Activated CD4-positive, alpha-beta T cell treated with anti-CD3 and anti-CD28 coated beads for 4 hours (primary cell): ENCODE measurements around the gene WWOX.

ENCODE experiments used
- DNase-seq, 2 donors: peaks; one replicate each; pipeline ENCODE4 v3.0.0-alpha.2; 2020

Gene WWOX

DNA sequence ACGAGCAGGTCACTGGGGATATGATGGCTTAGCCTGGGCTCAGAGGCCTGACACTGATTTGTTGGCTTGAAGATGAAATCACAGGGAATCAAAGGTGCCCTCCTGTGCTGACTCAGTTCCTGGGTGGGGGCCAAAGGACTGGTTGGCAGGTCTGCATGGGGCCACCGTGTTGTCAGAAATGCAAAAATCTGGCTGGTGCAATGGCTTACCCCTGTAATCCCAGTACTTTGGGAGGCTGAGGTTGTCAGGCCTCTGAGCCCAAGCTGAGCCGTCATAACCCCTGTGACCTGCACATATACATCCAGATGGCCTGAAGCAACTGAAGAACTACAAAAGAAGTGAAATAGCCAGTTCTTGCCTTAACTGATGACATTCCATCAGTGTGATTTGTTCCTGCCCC, 314.2 kb downstream of the WWOX start:
- DNase-seq: no peak

DNA sequence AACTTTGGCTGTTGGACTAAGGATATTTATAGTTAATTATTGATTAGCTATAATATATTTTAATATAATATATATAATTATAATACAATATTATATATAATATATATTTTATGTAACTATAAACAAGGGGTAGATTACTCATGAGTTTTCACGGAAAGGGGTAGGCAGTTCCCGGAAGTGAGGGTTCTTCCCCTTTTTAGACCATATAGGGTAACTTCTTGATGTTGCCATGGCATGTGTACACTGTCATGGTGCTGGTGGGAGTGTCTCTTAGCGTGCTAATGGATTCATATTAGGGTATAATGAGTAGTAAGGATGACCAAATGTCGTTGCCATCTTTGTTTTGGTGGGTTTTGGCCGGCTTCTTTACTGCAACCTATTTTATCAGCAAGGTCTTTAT, 315.6 kb downstream of the WWOX start:
- no peak for DNase-seq

DNA sequence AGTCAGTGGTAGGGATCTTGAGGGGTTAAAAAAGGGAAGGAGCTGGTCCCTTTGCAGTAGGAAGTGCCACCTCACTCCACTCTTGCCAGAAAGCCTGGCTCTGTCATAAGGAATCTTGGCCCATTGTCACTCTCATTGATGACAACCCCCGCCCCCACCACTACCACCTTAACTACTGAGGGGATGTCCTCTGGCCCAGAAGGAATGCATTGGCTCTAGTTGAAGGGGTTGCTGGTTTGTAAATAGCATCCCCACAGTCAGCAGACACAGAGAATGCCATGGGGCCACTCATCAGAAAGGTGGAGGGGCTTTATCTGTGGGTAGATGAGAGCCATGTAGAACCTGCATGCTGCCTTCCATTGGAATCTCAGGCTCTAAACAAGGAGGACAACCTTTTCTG, 316.2 kb downstream of the WWOX start:
- DNase-seq: no peak

DNA sequence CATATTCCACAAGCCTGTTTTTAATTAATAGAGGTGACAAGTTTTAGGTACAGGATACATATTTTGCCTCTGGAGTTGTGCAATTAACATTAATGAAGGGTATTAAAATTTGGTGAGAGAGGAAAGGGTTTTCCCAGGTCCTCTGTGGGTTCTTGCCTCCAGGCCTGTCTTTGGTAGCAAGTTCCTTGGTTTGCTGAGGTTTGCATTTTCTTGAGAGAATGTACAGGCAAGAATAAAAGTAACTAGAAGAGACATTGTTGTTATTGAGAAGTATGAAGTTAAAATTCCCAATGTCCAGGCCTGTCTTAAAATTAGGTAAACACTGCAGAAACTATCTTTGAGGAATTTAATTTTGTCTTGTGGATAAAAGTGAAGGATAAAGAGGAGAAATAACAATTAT, 316.9 kb downstream of the WWOX start:
- no peak for DNase-seq

DNA sequence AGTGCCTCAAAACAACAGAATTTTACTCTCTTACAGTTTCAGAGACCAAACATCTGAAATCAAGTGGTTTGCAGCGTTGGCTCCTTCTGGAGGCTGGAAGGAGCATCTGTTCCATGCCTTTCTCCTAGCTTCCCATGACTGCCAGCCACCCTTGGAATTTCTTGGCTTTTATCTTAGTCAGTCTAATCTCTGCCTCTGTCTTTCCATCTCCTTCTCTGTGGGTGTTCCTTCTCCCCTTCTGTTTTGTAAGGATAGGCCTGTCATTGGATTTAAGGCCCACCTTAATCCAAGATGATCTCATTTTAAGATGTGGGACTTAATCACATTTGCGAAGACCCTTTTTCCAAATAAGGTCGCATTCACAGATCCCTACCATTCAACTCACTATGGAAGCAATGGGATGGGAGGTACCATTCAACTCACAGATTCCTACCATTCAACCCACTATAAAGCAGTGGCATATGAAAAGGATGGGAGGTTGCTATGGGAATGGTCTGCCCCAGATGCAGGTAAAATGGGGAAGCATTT, 321.8 kb downstream of the WWOX start:
- no peak for DNase-seq

DNA sequence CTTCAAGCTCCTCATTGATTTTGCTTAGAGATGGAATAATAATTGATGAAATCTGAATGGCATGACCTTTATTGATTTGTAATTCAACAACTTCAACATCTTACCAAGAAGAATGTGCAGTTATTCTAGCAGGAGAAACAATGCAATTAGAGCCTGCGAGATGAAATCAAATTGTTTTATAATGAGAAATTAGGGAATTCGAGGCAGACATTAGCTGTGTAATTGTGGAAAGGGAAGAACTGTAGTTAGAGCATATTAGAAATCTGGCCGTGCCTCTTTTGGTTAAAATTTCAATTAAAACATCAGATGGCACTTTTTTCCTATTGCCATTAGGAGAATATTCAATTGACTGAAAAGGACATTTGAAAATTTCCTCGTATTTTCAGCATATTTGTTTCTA, 325.8 kb downstream of the WWOX start:
- DNase-seq: no peak

DNA sequence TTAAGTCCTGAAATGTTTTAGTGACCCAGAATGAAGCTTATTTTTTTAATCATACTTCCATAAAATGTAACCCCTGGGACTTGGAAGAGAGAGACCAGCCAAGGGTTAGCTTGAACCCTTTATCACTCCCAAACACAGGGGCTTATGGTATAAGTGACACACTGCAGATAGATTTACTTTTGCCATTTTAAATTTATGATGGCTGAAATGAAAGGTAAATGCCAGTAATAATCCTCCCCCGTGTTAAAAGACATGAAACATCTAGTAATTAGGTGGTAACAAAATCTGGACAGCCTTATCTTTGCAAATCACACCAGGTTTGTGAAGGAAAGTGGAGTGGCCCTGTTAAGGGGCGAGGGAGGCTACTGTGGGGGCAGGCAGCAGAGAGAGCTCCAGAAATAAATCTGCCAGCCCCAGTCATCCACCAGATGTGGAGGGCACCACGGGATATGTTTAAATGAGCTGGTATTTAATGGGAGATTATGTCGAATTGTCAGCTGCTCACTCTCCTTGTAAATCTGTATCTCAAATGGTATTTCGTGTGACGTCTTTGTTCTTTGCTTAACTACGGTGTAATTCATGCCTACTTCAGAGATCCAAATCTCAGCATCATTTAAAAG, 326.5 kb downstream of the WWOX start:
- no peak for DNase-seq

DNA sequence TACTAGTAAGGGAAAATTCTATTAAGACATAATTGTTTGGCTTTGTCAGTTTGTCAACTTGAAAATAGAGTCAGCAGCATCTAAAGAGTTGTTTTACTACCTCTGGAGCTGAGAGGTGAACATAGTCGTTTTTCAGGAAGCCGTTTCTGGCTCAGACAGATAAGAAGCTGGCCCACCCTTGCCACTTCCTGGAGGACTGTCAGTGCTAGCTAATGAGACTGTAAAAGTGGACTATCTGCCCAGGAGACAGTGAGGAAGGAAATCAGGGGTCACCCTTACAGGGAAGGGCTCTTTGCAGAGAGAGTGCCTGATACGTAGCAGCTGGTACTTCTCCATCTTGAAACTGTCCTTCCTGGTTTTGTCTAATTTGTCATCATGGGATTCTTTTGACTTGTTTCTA, 328.7 kb downstream of the WWOX start:
- no peak for DNase-seq

DNA sequence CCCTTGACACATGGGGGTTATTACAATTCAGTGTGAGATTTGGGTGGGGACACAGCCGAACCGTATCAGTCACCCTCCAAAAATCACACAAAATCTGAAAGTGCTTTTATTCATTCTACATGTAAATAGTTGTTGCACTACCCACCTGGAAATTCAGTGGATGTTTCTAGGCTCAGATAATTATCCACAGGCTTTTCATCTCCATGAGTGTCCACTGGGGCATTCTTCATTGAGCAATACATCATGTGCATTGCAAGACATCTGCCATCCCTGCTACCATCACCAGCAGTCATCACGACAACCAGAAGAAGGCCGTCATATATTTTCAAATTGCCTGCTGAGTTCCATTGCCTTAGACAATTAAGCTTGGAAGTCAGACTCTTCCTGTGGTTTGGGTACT, 330.8 kb downstream of the WWOX start:
- DNase-seq: no peak

DNA sequence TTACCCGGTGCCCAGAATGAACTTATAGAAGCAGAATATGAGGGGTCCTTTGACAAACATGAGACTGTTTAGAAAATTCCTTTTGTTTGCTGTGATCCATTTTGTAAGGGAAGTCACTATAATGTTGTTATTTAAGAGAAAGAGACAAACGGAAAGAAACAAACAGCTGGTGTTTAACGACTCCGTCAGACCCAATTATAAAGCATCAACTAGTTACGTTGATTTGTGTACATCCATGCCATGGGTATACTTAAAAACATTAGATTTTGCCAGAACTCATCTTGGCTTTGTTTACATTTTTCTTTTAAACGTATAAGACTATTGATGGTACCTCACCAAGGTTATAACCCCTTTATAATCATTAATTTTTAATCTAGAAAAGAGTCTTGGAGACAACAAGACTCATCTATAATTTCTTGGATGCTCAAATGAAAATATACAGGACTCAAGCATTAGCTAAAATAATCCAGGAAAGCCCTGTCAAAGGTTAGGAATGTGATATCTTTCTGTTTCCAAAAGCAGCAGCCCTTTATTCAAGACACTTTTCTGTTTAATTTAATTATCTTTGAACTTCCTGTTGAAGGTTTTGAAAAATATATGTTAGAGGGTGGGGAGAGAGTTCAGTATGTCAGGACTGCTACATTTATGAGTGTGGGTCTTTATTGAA, 331.7 kb downstream of the WWOX start:
- DNase-seq: no peak

DNA sequence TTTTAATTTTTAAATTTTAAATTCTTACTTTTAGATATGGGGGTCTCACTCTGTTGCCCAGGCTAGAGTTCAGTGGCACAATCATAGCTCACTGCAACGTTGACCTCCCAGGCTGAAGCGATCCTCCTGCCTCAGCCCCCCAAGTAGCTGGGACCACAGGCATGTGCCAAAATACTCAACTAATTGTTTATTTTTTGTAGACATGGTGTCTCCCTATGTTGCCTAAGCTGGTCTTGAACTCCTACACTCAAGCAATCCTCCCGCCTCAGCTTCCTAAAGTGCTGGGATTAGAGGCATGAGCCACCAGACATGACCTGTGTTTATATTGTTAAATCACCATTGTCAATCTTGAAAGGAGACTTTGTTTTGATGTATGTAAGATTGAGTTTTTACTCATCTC, 332.2 kb downstream of the WWOX start:
- DNase-seq: no peak

DNA sequence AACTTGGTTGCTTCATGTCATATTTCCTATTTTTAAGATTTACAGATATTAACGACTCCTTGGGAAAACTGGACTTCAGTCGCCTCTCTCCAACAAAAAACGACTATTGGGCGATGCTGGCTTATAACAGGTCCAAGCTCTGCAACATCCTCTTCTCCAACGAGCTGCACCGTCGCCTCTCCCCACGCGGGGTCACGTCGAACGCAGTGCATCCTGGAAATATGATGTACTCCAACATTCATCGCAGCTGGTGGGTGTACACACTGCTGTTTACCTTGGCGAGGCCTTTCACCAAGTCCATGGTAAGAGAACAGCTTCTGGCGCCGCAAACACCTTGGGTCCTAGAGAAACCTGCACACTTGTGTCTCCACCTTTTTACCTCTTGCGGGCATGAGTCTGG, 333.0 kb downstream of the WWOX start:
- DNase-seq: no peak

DNA sequence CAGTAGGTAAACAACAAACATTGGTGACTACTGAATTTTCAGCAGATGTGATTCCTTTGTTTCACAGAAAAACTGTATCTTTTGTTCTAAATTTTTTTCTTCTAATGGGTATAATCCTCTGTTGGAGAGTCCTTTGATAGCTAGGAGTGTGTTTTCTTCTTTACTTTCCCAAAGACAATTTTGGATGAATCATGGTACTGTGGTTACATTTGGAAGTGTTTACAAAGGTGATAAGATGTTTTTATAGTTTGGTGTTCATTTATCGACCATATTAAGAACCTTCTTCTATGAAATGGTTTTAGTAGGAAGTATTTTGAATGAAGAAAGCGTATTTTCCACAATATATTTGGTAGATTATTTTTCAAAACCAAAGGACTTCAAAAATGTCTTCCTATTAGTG, 333.7 kb downstream of the WWOX start:
- DNase-seq: no peak

DNA sequence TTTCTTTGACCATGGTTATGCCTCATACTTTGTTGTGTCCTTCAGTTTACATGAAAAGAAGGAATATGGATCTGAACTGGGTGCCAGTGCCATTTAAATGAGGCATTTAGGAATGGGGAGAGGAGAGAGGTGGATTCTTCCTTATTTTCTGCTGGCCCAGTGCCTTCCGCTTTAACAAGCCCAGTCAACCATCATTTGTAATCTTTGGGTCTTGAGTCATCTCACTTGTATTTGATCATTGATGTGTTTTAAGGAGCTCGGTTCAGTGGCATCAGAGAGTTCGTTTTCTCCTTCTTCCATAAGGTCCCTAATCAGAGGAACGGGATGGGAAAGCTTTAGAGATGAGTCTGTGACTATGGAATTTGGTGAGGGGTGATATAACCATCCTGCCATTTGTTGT, 334.9 kb downstream of the WWOX start:
- DNase-seq: no peak

DNA sequence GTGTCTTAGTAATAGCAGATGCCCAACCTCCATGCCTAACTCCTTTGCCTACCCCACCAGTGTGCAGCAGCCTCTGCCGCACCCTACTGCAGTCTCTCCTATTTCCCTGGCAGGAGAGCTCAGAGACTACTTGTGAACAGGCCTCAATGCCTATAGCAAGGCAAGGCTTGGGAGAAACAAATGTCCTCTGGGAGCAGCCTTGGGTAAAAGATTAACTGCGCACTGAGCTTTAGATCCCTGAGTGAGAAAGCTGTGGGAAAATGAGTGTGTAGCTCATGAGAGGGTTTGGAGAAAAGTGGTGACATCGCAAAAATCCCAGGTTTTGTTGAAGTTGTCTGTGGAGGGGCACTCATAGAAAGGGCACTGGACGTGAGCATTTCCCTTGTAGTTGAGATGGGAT, 335.8 kb downstream of the WWOX start:
- DNase-seq: no peak

DNA sequence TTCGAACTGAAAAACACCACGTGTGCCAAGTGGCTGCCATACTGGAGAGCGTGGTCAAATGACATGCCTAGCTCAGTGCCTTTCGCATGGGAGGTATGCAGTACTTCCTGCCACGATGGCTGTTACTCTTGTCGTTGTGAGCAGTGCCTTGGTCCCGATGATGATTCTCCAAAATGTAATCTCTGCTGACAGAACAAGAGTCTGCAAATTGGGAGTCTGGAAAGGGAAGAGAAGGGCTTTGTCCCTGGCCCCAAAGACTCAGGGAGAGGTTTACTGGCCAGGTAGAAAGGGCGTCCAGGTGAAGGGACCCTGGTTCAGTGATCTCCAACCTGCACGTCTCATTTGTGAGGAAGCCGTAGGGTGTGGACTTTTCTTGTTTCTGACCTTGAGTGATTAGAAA, 336.6 kb downstream of the WWOX start:
- no peak for DNase-seq

DNA sequence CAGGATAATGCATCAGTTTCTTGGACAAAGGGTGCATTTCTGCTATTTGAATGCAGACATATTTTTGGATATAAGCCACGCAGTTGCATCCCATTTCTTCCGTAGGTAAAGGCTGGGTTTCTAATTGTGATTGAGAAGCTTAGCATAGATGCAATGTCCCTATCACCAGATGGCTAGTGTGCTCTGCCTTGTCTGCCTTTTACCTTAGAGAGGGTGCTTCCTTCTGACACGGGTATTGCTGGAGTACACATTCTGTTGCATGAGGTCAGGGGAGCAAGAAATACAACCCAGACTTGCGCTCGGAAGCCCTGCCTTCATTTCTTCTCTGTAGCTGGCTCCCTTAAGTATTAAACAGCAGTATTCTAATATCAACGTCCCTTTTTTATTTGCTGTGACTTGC, 337.4 kb downstream of the WWOX start:
- no peak for DNase-seq

DNA sequence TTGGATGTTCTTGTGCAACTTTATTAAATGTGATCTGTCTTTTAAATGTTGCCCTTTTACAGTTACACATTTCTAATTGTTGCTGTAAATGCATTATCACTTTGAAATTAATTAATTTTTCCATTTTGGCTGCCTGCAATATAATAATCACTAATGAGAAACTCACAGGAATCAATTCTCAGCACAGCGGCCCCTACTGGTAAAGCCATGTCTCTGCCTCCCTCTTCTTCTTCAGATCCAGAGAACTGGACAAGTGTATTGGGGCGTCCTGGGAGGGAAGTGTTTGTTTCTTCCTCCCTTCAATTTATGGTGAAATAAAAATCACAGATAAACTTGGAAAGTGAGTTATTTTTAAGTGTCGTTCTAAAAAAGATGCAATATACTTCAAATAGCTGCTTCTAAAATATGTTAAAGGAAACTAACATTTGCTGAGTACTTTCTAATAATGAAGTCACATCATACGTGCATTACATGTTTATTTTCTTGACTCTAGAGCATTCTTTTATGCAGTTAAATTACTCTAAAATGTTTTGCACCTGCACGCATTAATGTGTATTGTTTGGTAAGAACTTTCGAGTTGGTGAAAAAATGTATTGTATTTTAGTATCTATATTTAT, 338.0 kb downstream of the WWOX start:
- DNase-seq: peak; percentile 16 to 34

DNA sequence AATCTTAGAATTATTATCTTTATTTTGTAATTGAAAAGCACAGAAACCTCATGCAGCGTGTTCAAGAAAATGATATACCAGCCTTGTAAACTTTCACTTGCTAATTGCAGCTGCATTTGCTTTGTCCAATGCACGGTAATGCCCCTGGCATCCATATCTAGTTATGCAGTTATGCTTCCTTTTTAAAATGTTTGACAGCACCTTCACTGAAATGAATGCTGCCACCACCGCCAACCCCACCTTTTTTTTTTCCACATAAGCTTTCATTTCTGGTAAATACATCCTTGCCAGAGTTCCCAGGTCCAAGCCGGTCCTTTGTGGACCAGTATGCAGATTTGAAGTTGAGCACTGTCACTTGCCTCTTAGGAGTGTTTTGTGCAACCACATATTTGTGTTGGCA, 338.8 kb downstream of the WWOX start:
- no peak for DNase-seq

DNA sequence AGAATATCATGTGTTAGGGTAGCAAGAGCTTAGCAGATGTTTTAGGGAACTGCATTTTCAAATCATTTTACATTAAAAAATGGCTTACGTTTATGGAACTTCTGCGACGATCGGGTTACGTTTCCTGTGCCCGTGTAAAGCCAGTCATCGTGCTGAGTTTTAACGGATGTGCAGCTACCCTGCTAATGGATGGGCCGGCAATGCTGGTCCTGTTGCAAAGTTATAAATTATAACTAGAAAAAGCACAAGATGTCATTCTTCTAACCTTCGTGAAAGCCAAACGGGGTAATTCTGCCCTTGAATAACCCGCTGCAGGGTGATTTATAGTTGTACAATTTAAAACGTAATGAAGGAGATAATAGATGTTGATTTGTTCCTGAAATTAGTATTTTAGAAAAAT, 339.2 kb downstream of the WWOX start:
- no peak for DNase-seq

DNA sequence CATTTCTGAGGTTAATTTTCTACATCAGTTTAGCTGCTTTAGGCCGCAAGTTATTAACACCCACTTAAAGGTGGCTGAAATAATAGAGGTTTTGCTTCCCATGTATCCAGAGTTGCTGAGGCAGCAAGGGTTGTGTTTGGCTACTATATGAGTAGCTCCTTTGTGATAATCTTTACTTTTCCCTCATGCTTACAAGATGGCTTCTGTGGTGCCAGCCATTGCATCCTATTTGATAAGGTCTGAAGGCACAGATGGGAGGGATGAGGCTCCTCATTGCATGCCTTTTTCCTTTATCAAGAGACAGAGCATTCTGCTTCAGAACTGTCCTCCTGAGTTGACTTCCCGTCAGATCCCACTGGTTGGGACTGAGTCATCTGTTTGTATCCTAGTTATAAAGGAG, 340.2 kb downstream of the WWOX start:
- DNase-seq: no peak

DNA sequence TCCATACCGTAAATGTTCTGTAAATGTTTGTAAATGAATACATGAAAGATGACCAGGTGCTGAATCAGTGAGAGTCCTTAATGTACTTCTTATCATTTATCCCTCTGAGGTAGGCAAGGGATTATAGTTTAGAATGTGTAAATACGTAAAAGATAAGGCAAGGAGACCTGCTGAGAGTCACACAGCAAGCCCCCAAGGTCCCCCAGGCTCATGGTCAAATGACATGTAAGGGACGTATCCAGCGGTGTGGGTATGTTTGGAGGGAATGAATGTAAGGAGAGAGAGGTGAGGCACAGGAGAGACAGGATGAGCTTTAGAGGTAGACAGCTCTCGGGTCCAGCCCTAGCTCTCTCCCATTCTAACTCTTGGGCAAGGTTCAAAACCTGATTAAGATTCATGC, 341.8 kb downstream of the WWOX start:
- DNase-seq: no peak

DNA sequence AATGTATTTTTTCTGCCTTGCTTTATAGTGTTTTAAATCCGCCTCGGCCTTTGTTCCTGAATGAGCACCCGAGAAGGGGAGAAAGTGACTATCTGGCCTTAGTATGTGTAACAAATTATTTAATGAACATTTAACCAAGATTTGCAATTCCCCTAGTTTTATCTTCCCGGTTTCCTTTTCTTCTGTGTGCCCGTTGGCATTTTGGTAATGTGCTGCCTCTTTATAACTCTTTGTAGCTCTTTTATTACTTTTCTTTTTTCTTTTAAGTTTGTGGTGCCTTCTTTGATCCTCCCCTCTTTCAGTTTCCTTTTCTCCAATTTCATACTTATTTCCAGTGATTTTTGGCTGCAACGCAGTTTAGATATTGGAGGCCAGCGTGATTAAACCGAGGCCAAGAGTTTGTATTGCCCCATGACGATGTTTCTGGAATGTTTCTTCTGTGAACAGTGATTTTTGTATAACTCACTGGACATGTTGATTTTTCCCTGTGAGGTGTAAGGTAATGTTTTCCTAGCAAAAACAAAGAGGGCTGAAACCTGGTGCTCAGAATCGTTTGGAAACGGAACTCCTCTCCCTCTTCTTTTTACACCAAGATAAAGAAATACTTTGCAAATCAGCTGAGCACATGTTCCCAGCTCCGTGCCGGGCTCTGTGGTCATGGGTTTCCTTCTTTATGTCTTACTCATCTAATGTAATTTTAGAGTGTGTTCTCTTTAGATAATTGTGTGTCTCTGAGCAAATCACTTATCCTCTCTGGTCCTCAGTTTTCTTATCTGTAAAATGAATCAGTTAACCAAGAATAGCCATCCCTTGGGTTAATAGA, 344.3 kb downstream of the WWOX start:
- DNase-seq: no peak

DNA sequence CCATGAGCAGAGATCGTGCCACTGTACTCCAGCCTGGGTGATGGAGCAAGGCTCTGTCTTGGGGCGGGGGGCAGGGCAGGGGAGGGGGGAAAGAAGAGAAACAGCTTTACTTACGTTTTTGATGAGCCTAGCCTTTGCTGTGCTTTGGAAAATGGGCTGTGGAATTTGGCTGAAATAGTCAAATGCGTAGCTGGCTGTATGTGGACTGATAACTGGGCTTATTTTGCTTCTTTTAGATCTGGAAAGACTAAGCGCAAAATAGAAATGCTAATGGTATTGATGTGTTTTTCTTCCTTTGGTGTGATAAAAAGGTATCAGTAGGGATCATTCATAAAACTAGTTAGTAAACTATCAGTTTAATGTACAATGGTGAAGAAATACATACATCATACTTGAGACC, 346.4 kb downstream of the WWOX start:
- DNase-seq: no peak
